ENCODE measurements around the gene MMP10.

- no peak for TF ChIP-seq CTCF (IDR thresholded peaks at IDR 0.05; ENCODE audit: low read depth, low read length)
- no peak for TF ChIP-seq POLR2A (IDR thresholded peaks at IDR 0.05; ENCODE audit: extremely low read depth, insufficient read length)
- TF ChIP-seq MYC (IDR thresholded peaks at IDR 0.05; ENCODE audit: low read depth, low read length): no peak
Observed at GRCh38 chr11:102824556-102824955, 44.1 kb upstream of the MMP10 start.
